HFFc6 (cell line): ENCODE results near the gene SLC34A3. TPM values are rescaled to one million over a fixed set of nuclear protein-coding genes. Genes with fewer than 3 reads are reported as not detected.
A peak's percentile ranks its signal among the peaks of the same experiment; 100 is the strongest.

Source experiments
- DNase-seq: peaks from one replicate; pipeline ENCODE4 v3.0.0-alpha.2; 2018
- H3K27ac Mint-ChIP-seq: 2 replicates; pipeline ENCODE4 v1.8.0; 2020; ENCODE audit warnings: mild to moderate bottlenecking, mixed read lengths
- H3K27me3 Mint-ChIP-seq: 2 replicates; pipeline ENCODE4 v1.8.0; 2021; ENCODE audit warnings: mild to moderate bottlenecking, moderate library complexity, mixed read lengths; ENCODE audit not compliant: insufficient read depth
- H3K36me3 Mint-ChIP-seq: 2 replicates; pipeline ENCODE4 v1.8.0; 2021; ENCODE audit warnings: low read depth, mixed read lengths
- H3K4me1 Mint-ChIP-seq: 2 replicates; pipeline ENCODE4 v1.8.0; 2020; ENCODE audit warnings: low read depth, mixed read lengths
- H3K4me3 Mint-ChIP-seq: 2 replicates; pipeline ENCODE4 v1.8.0; 2020; ENCODE audit warnings: mild to moderate bottlenecking, moderate library complexity, mixed read lengths
- H3K9me3 Mint-ChIP-seq: 2 replicates; pipeline ENCODE4 v1.8.0; 2020; ENCODE audit warnings: mild to moderate bottlenecking, mixed read lengths
- total RNA-seq, 6 experiments: library from RNA; stranded (reverse); fragmentation: NEBNext Ultra II Directional; extraction: Animal tissue kit (Norgen Biotek cat#: 25700); gene quantifications; 2 replicates in 1 of 6; 3 replicates in 5 of 6; pipeline ENCODE4 v1.2.3, GENCODE V29; 2021
- TF ChIP-seq, protein P1 (sequence below): fragments of 200-600 bp; sonication (generic); IDR thresholded peaks from 2 replicates; pipeline ENCODE4 v1.5.0; 2021; ENCODE audit warnings: antibody characterized with exemption, mild to moderate bottlenecking

The SLC34A3 gene
- total RNA-seq, 6 experiments from 2014 or later: not detected

DNA sequence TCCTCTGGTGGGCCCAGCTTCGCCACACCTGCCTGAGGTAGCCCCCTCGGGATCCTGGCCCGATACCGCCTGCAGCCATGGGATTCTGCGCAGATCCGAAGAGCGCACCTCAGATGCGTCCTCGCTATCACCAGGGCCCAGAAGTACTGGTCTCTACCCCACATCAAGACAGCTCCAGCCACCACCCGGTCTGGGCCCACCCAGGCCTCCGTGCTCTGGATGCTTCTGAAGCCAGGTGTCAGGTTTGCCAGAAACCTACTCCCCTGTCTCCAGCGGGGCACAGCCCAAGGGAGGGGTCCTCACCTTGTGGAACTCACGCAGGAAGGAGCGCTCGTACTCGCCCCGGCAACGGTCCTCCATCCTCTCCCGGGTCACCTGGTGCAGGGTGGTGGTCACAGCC lies 44.8 kb upstream of the SLC34A3 start:
- peaks cover 31% of the 10 kb centered on the region for H3K4me1 Mint-ChIP-seq
- DNase-seq: no peak
- no peak overlapping the region for H3K4me3 Mint-ChIP-seq
- peaks cover 6% of the 10 kb centered on the region; the same call in 1 of the 2 replicates for H3K27me3 Mint-ChIP-seq
- TF ChIP-seq, protein P1, sequence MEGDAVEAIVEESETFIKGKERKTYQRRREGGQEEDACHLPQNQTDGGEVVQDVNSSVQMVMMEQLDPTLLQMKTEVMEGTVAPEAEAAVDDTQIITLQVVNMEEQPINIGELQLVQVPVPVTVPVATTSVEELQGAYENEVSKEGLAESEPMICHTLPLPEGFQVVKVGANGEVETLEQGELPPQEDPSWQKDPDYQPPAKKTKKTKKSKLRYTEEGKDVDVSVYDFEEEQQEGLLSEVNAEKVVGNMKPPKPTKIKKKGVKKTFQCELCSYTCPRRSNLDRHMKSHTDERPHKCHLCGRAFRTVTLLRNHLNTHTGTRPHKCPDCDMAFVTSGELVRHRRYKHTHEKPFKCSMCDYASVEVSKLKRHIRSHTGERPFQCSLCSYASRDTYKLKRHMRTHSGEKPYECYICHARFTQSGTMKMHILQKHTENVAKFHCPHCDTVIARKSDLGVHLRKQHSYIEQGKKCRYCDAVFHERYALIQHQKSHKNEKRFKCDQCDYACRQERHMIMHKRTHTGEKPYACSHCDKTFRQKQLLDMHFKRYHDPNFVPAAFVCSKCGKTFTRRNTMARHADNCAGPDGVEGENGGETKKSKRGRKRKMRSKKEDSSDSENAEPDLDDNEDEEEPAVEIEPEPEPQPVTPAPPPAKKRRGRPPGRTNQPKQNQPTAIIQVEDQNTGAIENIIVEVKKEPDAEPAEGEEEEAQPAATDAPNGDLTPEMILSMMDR: no peak
- peaks cover 4% of the 10 kb centered on the region for H3K36me3 Mint-ChIP-seq
- H3K9me3 Mint-ChIP-seq: no peaks in the 10 kb centered on the region
- no peak overlapping the region for H3K27ac Mint-ChIP-seq

DNA sequence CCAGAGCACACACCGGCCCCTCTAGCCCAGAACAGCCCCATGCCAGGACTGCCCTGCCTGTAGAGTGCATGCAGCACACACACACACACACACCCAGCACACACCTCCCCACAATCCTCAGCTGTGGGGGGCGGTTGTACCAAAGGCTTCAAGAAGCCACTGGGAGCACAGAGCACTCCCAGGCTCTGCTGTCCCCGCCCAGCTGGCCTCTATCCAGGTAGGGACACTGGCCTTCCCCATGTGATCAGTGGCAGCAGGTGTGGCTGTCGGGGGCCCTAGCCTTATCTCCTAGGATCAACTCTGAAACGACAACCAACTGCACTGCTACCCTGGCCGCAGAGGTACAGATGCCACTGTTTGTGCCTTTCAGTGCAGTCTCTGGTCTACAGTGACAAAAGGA lies 44.3 kb upstream of the SLC34A3 start:
- DNase-seq: no peak
- Mint-ChIP-seq H3K27ac (no peak overlapping the region), H3K27me3 (peaks cover 6% of the 10 kb centered on the region; the same call in 1 of the 2 replicates), H3K9me3 (no peaks in the 10 kb centered on the region), H3K4me1 (peaks cover 32% of the 10 kb centered on the region), H3K4me3 (peak overlapping the region; percentile 97), H3K36me3 (peaks cover 4% of the 10 kb centered on the region)
- TF ChIP-seq, protein P1: no peak

DNA sequence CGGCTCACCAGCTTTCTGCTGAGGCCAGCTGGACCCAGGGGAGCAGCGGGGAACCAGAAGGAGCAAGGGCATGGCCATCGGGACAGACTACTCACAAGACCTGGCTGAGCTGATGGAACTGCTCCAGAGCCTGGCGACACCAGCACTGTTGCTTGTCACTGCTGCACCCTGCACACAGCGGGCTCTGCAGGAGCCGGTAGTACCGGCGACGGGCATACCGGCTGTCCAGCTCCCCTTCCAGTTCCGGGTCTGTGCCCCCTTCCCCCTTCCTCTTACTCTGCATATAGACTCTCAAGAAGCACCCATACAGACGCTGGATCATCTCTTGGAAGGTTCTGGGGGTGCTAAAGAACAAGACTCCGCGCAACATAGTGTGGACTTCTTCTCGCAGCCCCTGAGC lies 43.3 kb upstream of the SLC34A3 start:
- peak overlapping the region; percentile 97 for H3K4me3 Mint-ChIP-seq
- peaks cover 3% of the 10 kb centered on the region for H3K27me3 Mint-ChIP-seq
- H3K9me3 Mint-ChIP-seq: no peaks in the 10 kb centered on the region
- peaks cover 32% of the 10 kb centered on the region for H3K4me1 Mint-ChIP-seq
- TF ChIP-seq, protein P1: no peak
- H3K36me3 Mint-ChIP-seq: no peaks in the 10 kb centered on the region; the same call in none of the 2 replicates
- H3K27ac Mint-ChIP-seq: peak overlapping the region; percentile 94
- DNase-seq: no peak

DNA sequence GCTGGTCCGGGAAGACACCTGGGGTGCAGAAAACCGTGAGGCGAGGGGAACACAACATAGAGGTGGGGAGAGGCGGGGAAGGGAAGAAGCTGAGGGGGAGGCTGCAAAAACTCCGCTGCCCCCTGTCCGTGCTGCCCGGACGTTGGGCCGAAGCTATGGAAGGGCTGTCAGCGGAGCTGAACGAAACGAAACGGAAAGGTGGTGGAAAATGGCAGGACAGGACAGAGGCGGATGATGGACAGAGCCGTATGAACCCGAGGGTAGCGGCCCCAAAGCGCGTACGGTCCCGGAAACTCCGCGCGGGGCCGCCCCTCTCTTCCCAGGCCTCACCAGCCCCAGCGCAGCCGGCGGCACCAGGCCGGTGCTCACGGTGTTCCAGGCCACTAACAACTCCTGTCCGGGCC lies 42.6 kb upstream of the SLC34A3 start:
- Mint-ChIP-seq H3K4me3 (peak overlapping the region; percentile 97), H3K4me1 (peaks cover 32% of the 10 kb centered on the region), H3K9me3 (no peaks in the 10 kb centered on the region), H3K27ac (peak overlapping the region; percentile 94), H3K36me3 (no peaks in the 10 kb centered on the region; the same call in none of the 2 replicates), H3K27me3 (peaks cover 3% of the 10 kb centered on the region)
- no peak for DNase-seq
- TF ChIP-seq, protein P1: no peak

DNA sequence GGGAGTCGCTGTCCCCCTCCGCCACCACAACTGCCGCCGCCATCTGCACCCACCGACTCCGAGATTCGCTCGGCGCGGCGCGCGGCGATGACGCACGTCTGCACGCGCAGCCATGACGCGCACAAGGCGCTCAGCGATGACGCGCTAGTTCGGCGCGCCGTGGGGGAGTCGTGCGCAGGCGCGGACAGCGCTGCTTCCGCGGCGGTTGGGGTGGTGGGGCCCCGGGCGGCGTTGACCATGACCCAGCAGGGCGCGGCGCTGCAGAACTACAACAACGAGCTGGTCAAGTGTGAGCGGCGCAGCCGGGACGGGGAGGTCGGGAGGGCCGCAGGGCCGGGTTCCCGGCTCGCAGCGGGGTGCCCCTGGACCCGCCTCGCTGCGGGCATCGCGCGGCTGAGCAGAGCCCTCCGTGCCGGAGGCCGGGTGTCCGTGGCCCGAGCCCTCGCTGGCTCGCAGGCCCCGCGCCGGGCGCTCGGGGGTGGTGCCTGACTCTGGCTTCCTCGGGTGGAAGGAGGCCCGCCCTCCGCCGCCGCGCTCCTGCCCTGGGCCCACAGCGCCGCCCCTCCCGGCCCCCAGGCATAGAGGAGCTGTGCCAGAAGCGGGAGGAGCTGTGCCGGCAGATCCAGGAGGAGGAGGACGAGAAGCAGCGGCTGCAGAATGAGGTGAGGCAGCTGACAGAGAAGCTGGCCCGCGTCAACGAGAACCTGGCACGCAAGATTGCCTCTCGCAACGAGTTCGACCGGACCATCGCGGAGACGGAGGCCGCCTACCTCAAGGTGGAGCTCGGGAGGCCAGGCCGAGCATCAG lies 42.0 kb upstream of the SLC34A3 start, which contains the start of the genes ANAPC2 and SSNA1:
Gene ANAPC2, minus strand, starts transcription at position 71 of the 807 bp plus-strand sequence. Its CDS starts 28 bp downstream, at position 43.
Gene SSNA1, plus strand, starts transcription at position 187 of the 807 bp plus-strand sequence. Its CDS starts 51 bp downstream, at position 238.
- DNase-seq: peak; percentile 91
- H3K27me3 Mint-ChIP-seq: peaks cover 3% of the 10 kb centered on the region
- peak within 1 kb of the TSS; percentile 94 for H3K27ac Mint-ChIP-seq
- H3K4me3 Mint-ChIP-seq: peak within 1 kb of the TSS; percentile 97
- no peaks in the 10 kb centered on the region for H3K9me3 Mint-ChIP-seq
- H3K4me1 Mint-ChIP-seq: peaks cover 32% of the 10 kb centered on the region
- no peaks in the 10 kb centered on the region; the same call in none of the 2 replicates for H3K36me3 Mint-ChIP-seq
- TF ChIP-seq, protein P1: peak; percentile 65
